ENCODE data around the gene SLC6A7.

SLC6A7 gene

DNA sequence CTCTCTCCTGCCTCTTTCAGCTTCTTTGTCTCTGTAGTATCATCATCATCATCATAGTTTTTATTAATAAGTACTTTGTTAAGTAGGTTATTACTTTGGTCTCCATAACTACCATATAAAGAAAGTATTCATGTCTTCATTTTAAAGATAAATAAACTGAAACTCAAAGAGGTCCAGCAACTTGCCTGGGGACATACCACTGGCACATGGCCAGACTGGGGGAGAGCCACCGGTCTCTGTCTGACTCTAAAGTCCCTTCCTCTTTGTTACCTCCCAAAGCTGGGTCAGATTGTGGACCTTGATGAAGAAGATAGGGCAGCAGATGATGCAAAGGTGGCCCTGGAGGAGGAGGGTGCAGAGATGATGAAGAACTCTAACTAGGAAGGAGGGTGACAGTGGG, 14.8 kb upstream of the SLC6A7 start:
- DNase-seq: no peak

DNA sequence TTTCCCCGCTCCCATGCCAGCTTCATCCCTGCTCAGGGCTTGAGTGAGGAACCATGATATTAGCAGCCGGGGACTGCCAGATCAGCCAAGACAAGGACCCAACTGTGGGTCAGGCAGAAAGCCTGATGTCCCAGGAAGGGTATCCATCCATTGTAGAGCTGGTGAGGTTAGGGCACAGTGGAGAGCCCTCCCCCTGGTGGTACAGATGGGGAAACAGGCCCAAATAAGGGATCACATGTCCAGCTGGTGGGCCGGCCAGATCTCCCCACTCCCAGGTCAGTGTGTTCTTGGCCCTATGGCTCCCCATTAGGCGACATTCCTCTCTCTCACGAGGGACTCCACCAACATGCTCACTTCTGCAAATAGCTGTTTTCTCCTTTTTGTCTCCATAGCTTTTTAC, 14.3 kb upstream of the SLC6A7 start:
- no peak for DNase-seq

- no peak for DNase-seq
These were observed 13.0 kb upstream of the SLC6A7 start for GRCh38 chr5:150176745-150177477.

DNA sequence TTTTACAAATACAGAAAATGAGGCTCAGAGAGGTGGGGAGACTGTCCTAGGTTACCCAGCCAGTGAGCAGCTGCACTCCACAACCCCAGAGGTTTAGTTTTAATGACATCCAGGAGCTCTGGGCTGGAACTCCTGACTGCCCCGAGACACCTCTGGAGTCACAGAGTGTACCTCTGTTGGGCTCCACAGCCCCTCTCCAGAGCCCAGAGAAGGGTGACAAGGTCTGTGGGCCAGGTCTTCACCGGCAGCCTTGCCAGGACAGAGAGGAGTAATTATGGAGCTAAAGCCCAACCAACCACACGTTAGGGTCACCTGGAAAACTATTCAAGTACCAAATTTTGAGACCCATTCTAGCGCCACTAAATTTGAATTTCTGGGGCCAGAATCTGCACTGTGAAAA, 12.1 kb upstream of the SLC6A7 start:
- no peak for DNase-seq

GRCh38 chr5:150178262-150178661, 11.6 kb upstream of the SLC6A7 start:
- no peak for DNase-seq

DNA sequence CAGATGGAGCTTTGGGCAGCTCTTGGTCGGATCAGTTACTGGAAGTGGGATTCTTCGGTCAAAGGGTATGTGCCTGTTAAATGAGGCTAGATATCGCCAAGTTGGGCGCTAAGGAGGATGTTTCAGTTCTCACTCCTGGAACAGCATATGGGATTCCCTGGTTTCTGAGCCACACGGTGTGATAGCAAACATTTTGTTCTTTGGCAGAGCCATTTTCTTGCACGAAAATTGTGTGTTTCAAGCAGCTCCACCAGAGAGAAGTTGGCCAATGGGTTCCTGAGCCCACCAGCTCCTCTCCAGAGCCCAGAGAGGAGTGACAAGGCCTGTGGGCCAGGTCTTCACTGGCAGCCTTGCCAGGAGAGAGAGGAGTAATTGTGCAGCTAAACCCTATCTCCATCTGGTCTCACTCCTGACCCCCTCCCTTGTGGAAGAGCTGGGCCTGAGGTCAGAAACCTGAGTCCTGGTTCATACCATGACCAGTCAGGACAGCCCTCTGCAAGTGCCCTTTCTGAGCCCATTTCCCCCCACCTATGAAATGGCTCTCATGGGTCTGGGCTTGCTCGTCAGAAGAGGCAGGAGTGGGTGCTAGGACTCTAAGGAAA, 10.7 kb upstream of the SLC6A7 start:
- DNase-seq: no peak

DNA sequence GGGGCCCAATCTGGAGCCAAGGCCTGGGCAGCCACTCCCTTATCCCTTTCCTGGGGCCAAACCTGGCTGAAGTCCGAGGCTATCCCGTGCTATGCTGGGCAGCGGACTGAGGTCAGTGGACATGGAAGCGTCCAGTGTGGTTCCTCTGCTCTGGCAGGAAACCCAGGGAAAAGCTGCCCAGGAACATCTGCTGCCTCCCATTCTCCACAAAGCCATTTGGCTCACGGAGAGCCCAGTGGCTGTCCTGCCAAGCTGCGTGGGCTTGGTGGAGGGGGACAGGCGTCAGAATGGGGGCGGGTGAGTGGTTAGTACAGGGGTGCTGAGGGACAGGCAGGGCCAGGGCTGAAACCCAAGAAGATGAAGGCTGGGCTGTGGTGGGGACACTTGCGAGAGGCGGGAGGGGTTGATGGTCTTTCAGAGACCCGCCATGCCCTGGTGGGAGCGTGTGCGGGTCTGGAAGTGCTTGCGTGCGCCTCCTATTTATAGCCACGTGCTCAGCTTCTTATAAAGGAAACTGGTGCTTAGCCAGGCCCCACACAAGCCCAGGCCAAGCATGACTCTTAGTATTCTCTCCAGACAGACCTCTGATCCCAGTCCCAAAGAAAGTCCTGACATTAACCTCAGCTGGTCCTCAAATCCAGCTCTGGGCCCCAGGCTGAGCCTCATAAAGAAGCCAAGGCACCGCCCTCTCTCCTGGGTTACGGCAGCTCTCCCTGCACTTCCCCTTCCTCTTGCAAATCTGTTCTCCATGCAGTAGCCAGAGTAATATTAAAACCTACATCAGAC, 9.4 kb upstream of the SLC6A7 start:
- peak in 1 of 2 experiments; percentile 40 for DNase-seq

DNA sequence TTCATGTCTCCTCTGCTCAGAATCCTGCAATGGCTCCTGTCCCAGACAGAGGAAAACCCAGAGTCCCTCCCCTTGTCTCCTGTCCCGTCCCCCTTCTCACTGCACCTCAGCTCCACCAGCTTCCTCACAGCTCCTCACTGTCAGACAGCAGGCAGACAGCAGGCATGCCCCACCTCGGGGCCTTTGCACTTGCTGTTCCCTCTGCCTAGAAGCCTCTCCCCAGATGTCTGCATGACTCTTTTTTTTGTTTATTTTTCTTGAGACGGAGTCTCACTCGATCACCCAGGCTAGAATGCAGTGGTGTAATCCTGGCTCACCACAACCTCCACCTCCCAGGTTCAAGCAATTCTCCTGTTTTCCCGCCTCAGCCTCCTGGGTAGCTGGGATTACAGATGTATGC, 8.8 kb upstream of the SLC6A7 start:
- DNase-seq: no peak

- no peak for DNase-seq
These were observed 7.9 kb upstream of the SLC6A7 start for GRCh38 chr5:150181766-150182545.

- no peak for DNase-seq
These were observed 7.1 kb upstream of the SLC6A7 start for GRCh38 chr5:150182774-150183173.

- DNase-seq: no peak
These were observed 6.4 kb upstream of the SLC6A7 start for GRCh38 chr5:150183436-150183835.

GRCh38 chr5:150184006-150184405, 5.9 kb upstream of the SLC6A7 start:
- DNase-seq: no peak

DNA sequence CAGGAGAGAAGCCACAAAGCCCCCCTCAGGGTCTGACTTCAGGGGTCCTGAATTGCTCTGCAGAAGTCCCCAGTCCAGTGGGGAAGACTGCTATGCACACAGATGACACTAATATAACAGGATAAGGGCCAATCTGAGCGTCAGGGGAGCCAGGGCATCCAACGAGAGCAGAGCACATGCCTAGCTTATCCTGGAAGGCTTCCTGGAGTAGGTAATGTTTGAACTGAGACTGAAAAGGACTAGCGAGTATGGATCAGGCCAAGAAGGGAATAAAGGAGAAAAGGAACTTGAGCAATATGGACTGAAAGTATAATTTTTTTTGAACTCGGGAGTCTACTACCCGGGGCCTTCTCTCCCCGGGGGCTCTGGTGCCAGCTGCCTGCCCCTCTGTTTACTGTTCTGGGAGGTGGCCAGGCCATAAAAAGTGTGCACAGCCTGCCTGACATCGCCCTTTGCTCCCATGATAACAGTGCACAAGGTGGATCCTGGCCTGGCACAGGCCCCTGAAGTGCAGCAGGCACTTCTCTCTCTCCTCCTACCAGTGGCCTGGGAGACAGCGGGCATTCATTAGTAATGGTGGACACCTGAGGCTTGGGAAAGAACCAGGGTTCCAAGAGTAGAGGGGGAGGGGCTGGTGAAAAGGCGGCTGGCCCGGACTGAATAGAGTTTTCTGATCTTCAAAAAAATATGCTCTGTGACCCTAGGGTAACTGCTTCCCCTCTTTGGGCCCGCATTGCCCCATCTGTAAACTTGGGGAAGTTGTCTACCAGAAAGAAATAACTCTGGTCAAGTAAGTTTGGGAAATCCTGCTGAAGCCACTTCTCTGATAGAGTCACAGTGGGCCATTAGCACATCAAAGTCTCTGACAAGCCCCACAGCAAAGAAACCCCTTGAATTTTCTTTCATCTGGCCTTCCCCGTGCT, 4.6 kb upstream of the SLC6A7 start:
- no peak for DNase-seq

DNA sequence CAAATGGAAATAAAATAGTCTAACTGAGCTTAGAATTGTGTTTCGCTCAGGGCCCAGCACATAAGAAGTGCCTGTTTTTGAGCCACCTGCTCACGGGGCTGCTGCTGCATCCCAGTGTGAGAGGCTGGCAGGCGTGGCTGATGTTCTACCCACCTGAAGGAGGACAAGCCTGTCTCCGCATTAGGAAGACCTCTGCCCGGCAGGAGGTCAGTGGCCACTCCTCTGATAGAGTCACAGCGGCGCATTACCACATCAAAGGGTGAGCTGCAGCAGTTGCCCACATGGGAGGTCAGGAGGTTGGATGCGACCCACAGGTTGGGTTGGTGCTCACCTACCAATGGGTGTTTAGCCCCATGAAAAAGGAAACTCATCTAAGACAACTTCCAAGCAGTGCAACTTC, 3.7 kb upstream of the SLC6A7 start:
- DNase-seq: no peak

GRCh38 chr5:150186897-150187296, 3.0 kb upstream of the SLC6A7 start:
- DNase-seq: peak in 1 of 2 experiments; percentile 82

DNA sequence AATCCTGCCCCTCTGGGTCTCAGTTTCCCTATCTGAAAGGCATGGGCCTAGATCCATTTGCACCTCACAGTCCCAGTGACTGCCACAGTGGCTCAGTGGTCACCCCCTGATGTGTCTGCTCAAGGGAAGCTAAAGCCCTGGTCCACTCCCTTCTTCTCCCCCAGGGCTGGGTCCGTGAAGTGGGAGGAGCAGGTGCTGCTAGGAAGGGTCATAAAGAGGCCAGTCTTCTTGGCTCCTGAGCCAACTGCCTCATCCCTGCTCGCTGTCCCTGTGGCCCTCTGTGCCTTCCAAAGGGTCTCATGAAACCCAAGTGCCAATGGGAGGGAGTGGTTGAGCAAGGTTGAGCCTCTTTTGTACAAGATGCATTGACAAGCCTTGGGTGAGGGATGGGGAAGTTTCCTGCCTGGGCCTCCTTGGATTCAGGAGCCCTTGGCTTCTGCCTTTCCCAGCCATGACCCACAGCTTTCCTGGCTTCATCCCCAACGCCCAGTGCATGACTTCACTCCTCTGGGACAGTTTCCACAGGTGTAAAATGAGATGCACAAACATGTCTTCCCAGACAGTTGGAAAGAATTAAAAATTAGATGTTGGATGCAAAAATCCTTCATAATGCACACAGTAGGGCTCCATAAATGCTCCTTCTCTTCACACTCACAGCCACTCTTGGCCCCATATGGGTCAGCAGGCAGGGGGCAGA, 1.6 kb upstream of the SLC6A7 start:
- no peak for DNase-seq

- DNase-seq: no peak
These were observed 536 bp upstream of the SLC6A7 start for GRCh38 chr5:150189326-150189725.

GRCh38 chr5:150190503-150190979, 679 bp downstream of the SLC6A7 start:
- no peak for DNase-seq

GRCh38 chr5:150190987-150191386, 1.1 kb downstream of the SLC6A7 start:
- DNase-seq: no peak

DNA sequence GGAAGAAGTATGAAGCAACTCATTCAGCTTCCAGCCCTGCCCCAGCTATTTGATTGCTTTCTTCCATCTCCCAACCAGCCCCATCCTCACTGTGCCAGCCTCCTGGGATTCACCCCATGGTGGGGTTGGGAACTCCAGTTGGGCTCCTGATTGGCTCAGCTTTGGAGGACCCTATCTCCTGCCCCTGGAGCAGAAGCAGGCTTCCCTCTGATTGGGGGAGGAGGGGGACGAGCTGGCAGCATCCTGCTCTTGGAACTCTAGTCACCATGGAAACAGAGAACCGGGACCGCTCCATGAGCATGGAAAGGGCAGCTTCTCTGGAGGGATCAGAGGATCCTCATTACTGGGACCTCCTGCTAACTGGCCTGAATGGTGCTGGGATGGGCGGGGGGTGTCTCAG, 2.6 kb downstream of the SLC6A7 start:
- DNase-seq: no peak
